H1 (cell line): ENCODE data around the gene DGKI. TPM values are rescaled to one million over a fixed set of nuclear protein-coding genes. Genes with fewer than 3 reads are reported as not detected.

Source experiments
- CTCF ChIA-PET: fragments of 300-600 bp; sonication (Branson Sonifier 250); formaldehyde crosslinking; loops from one replicate; lab custom pipeline; 2021; ENCODE audit not compliant: partially characterized antibody; lab: Charles Lee
- POLR2A ChIA-PET: fragments of 300-600 bp; sonication (Branson Sonifier 250); formaldehyde crosslinking; loops from one replicate; lab custom pipeline; 2021; ENCODE audit warnings: inconsistent platforms; ENCODE audit not compliant: partially characterized antibody; lab: Charles Lee
- DNase-seq, 2 experiments: peaks; one replicate each; pipeline versions ENCODE4 v3.0.0 to v3.0.0-alpha.2; 2010 to 2022; ENCODE audit warnings: low spot score in 2 of 2, low read depth in 1 of 2, mixed read lengths in 1 of 2
- FAIRE-seq: peaks from 2 replicates; lab custom pipeline; 2011; peaks lifted over from hg19 to GRCh38; lab: Jason Lieb, UNC
- H2AFZ ChIP-seq: 2 replicates; pipeline ENCODE4 v1.8.1; 2012; ENCODE audit warnings: low read length, inconsistent platforms
- H2AK5ac ChIP-seq: 2 replicates; pipeline ENCODE4 v1.6.1; 2013; ENCODE audit warnings: low read depth, low read length
- H2BK120ac ChIP-seq: replicated peaks from 2 replicates; pipeline ENCODE3; 2013; ENCODE audit warnings: low read depth, low read length, inconsistent platforms
- H2BK12ac ChIP-seq: 2 replicates; pipeline ENCODE4 v1.6.1; 2013; ENCODE audit warnings: low read depth, low read length
- H2BK15ac ChIP-seq: 2 replicates; pipeline ENCODE4 v1.6.1; 2013; ENCODE audit warnings: low read length
- H2BK20ac ChIP-seq: 2 replicates; pipeline ENCODE4 v1.6.1; 2013; ENCODE audit warnings: low read length
- H2BK5ac ChIP-seq: 2 replicates; pipeline ENCODE4 v1.6.1; 2013; ENCODE audit warnings: low read depth, low read length
- H3K14ac ChIP-seq: 2 replicates; pipeline ENCODE4 v1.6.1; 2013; ENCODE audit warnings: inconsistent platforms; ENCODE audit not compliant: insufficient read length
- H3K18ac ChIP-seq: 2 replicates; pipeline ENCODE4 v1.6.1; 2013; ENCODE audit warnings: low read length; ENCODE audit errors: extremely low read depth
- H3K23ac ChIP-seq: 2 replicates; pipeline ENCODE4 v1.6.1; 2013; ENCODE audit warnings: inconsistent platforms; ENCODE audit not compliant: insufficient read length
- H3K23me2 ChIP-seq: 2 replicates; pipeline ENCODE4 v1.6.1; 2013; ENCODE audit warnings: low read depth, low read length
- H3K27ac ChIP-seq: 2 replicates; pipeline ENCODE4 v1.6.1; 2011; ENCODE audit warnings: low read depth, low read length, inconsistent platforms
- H3K27me3 ChIP-seq, 4 experiments: replicated peaks in 1 of 4; 1 replicate in 1 of 4; 2 replicates in 3 of 4; pipeline versions ENCODE4 v1.6.1 to v1.8.1; 2011 to 2013; ENCODE audit warnings: low read length in 3 of 4, mild to moderate bottlenecking in 3 of 4, inconsistent platforms in 2 of 4, mixed read lengths in 2 of 4, moderate library complexity in 1 of 4; ENCODE audit not compliant: control insufficient read depth in 3 of 4, insufficient read depth in 3 of 4; ENCODE audit errors: extremely low read depth in 1 of 4
- H3K36me3 ChIP-seq, 4 experiments: 2 replicates each; pipeline versions ENCODE4 v1.6.1 to v1.8.1; 2011 to 2013; ENCODE audit warnings: mild to moderate bottlenecking in 4 of 4, low read length in 3 of 4, moderate library complexity in 2 of 4, control low read depth in 1 of 4, inconsistent platforms in 1 of 4; ENCODE audit not compliant: insufficient read depth in 4 of 4, control insufficient read depth in 2 of 4
- H3K4ac ChIP-seq: replicated peaks from 2 replicates; pipeline ENCODE3; 2013; ENCODE audit warnings: low read length, low read depth, mixed read lengths, inconsistent platforms; ENCODE audit not compliant: insufficient read length
- H3K4me1 ChIP-seq, 4 experiments: replicated peaks in 1 of 4; 1 replicate in 1 of 4; 2 replicates in 3 of 4; pipeline versions ENCODE4 v1.6.1 to v1.8.1; 2011 to 2013; ENCODE audit warnings: low read length in 3 of 4, inconsistent platforms in 2 of 4, mixed read lengths in 1 of 4; ENCODE audit not compliant: insufficient read depth in 4 of 4, control insufficient read depth in 3 of 4
- H3K4me2 ChIP-seq, 2 experiments: 2 replicates each; pipeline versions ENCODE4 v1.6.1 to v1.8.1; 2011 to 2013; ENCODE audit warnings: low read depth in 2 of 2, low read length in 2 of 2, control low read depth in 1 of 2, inconsistent platforms in 1 of 2, mild to moderate bottlenecking in 1 of 2; ENCODE audit not compliant: insufficient read depth in 1 of 2
- H3K4me3 ChIP-seq, 4 experiments: fragments of 200-600, 300-600 bp in 1 of 4; sonication (generic), shearing (Covaris generic), sonication (Bioruptor Twin) in 1 of 4; 2 replicates each; pipeline versions ENCODE4 v1.5.1 to v1.8.1; 2011 to 2016; ENCODE audit warnings: low read length in 4 of 4, low read depth in 3 of 4, control low read depth in 2 of 4, inconsistent platforms in 2 of 4, mild to moderate bottlenecking in 2 of 4, mixed read lengths in 1 of 4, moderate library complexity in 1 of 4; ENCODE audit not compliant: insufficient read depth in 2 of 4; ENCODE audit errors: extremely low read depth in 1 of 4
- H3K56ac ChIP-seq: replicated peaks from 2 replicates; pipeline ENCODE3; 2013; ENCODE audit warnings: low read depth, mild to moderate bottlenecking, mixed read lengths, low read length, inconsistent platforms; ENCODE audit not compliant: insufficient read length
- H3K79me1 ChIP-seq: 2 replicates; pipeline ENCODE4 v1.6.1; 2013; ENCODE audit warnings: low read depth, low read length, control low read depth
- H3K79me2 ChIP-seq, 2 experiments: 2 replicates each; pipeline versions ENCODE4 v1.6.1 to v1.8.1; 2012 to 2013; ENCODE audit warnings: low read length in 2 of 2, mild to moderate bottlenecking in 2 of 2, inconsistent platforms in 1 of 2; ENCODE audit not compliant: insufficient read depth in 2 of 2, control insufficient read depth in 1 of 2
- H3K9ac ChIP-seq, 4 experiments: replicated peaks in 1 of 4; 1 replicate in 1 of 4; 2 replicates in 3 of 4; pipeline versions ENCODE4 v1.6.1 to v1.8.1; 2011 to 2013; ENCODE audit warnings: low read depth in 3 of 4, low read length in 3 of 4, control low read depth in 2 of 4, mild to moderate bottlenecking in 2 of 4, moderate library complexity in 2 of 4, inconsistent platforms in 1 of 4; ENCODE audit errors: extremely low read depth in 1 of 4
- H3K9me3 ChIP-seq, 2 experiments: 2 replicates each; pipeline versions ENCODE4 v1.6.1 to v1.8.1; 2012 to 2013; ENCODE audit warnings: mild to moderate bottlenecking in 2 of 2, moderate library complexity in 2 of 2, control low read depth in 1 of 2, inconsistent platforms in 1 of 2, low read depth in 1 of 2, low read length in 1 of 2, mixed read lengths in 1 of 2; ENCODE audit not compliant: insufficient read depth in 2 of 2
- H4K20me1 ChIP-seq, 2 experiments: replicated peaks in 1 of 2; 2 replicates each; pipeline versions ENCODE3 to v1.8.1; 2011 to 2013; ENCODE audit warnings: inconsistent platforms in 2 of 2, low read length in 2 of 2, mild to moderate bottlenecking in 1 of 2; ENCODE audit not compliant: insufficient read depth in 2 of 2, control insufficient read depth in 1 of 2
- H4K5ac ChIP-seq: 2 replicates; pipeline ENCODE4 v1.6.1; 2013; ENCODE audit warnings: low read length, low read depth, mixed read lengths, inconsistent platforms; ENCODE audit not compliant: insufficient read length
- H4K8ac ChIP-seq: 2 replicates; pipeline ENCODE4 v1.8.0; 2013; ENCODE audit warnings: mild to moderate bottlenecking, moderate library complexity, low read length, inconsistent platforms; ENCODE audit not compliant: insufficient read depth; ENCODE audit errors: extremely low read depth
- H4K91ac ChIP-seq: replicated peaks from 2 replicates; pipeline ENCODE3; 2013; ENCODE audit warnings: low read length, mixed read lengths, inconsistent platforms; ENCODE audit not compliant: insufficient read length
- CBX5 ChIP-seq: fragments of 300-800, 300-1000 bp; sonication (generic); IDR thresholded peaks from 2 replicates; pipeline ENCODE4 v1.7.1; 2016; ENCODE audit warnings: antibody characterized with exemption, low read length, low read depth
- CBX8 ChIP-seq: fragments of 300-800, 300-1000 bp; sonication (generic); IDR thresholded peaks from 2 replicates; pipeline ENCODE4 v1.7.1; 2016; ENCODE audit warnings: low read depth, low read length, borderline replicate concordance
- CEBPB ChIP-seq: IDR thresholded peaks from 2 replicates; pipeline ENCODE4 v1.6.1; 2012; ENCODE audit warnings: low read depth, low read length
- CHD1 ChIP-seq: IDR thresholded peaks from 2 replicates; pipeline ENCODE4 v1.6.1; 2012; ENCODE audit warnings: low read depth, low read length, improper control_type of control experiment
- GABPA ChIP-seq: IDR thresholded peaks from 2 replicates; pipeline ENCODE4 v1.6.1; 2011; ENCODE audit warnings: mild to moderate bottlenecking, low read length, moderate library complexity, borderline replicate concordance; ENCODE audit not compliant: insufficient read depth
- JUN ChIP-seq: IDR thresholded peaks from 2 replicates; pipeline ENCODE4 v1.6.1; 2011; ENCODE audit warnings: low read depth, mild to moderate bottlenecking, improper control_type of control experiment, low read length
- NRF1 ChIP-seq: IDR thresholded peaks from 2 replicates; pipeline ENCODE4 v1.6.1; 2011; ENCODE audit warnings: mild to moderate bottlenecking, low read depth, low read length, improper control_type of control experiment
- WGBS, 2 experiments: shearing (Covaris generic) in 1 of 2; methylation state at CpG; one replicate each; pipeline versions ENCODE4 v1.1.6 to v1.1.7; 2013 to 2015; ENCODE audit warnings: low lambda C conversion rate in 2 of 2, mixed read lengths in 2 of 2, inconsistent platforms in 1 of 2, low coverage in 1 of 2, missing lambda C conversion rate in 1 of 2; ENCODE audit not compliant: insufficient replicate concordance in 2 of 2, insufficient coverage in 1 of 2, insufficient read length in 1 of 2; ENCODE audit errors: extremely low coverage in 1 of 2, missing lambda C conversion rate in 1 of 2; 5-methylcytosine and 5-hydroxymethylcytosine counted together
- polyA plus RNA-seq, 7 experiments: library from polyadenylated mRNA; depleted of rRNA in 3 of 7; stranded (reverse) in 5 of 7; unstranded in 2 of 7; fragments of >200 nt in 5 of 7; fragments of 200-250 nt in 2 of 7; gene quantifications; 1 replicate in 5 of 7; 2 replicates in 1 of 7; 4 replicates in 1 of 7; pipeline versions ENCODE4 v1.2.1 to v1.2.3, GENCODE V29; 2011 to 2013; ENCODE audit warnings: missing spikeins in 2 of 7, mixed read lengths in 2 of 7
- total RNA-seq: library from RNA; stranded (reverse); fragmentation: NEBNext Ultra II Directional; extraction: Animal tissue kit (Norgen Biotek cat#: 25700); gene quantifications from 2 replicates; pipeline ENCODE4 v1.2.1, GENCODE V29; 2021
- TF ChIP-seq, protein P1 (sequence below): IDR thresholded peaks from 2 replicates; pipeline ENCODE4 v1.6.1; 2011; ENCODE audit warnings: low read depth, mild to moderate bottlenecking, low read length; ENCODE audit not compliant: insufficient read depth

DGKI gene
- total and polyA plus RNA-seq, 2 of the 8 experiments (the other 6 are each of a cell fraction or from before 2014, with no cell fraction given) = 0.20 to 0.71 TPM

DNA sequence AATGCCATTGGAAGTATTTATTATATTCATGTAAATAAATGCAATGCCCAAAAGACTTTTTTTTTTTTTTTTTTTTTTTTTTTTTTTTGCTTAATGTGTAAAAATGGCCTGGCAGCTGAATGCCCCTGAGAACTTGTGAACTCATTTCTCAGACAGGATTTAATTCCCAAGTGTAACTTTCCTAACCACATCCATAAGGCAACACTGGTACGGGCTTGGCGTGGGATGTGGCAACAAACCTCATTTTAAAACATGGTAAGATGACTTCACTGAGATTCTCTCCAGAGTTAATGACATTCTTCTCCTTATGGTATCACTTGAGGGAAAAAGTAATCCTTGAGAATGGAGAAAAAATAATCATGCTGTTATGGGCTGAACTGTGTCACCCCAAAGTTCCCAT lies 150.4 kb downstream of the DGKI start:
- H2BK15ac ChIP-seq = no peak overlapping the region
- no peaks in the 10 kb centered on the region for H3K36me3 ChIP-seq
- DNase-seq = no peak
- H3K23me2 ChIP-seq = no peaks in the 10 kb centered on the region
- H3K4me2 ChIP-seq = no peak overlapping the region
- no peak overlapping the region for H2BK120ac ChIP-seq
- no peak overlapping the region for H3K9ac ChIP-seq
- no peak overlapping the region for H3K4me3 ChIP-seq
- no peak overlapping the region for H4K91ac ChIP-seq
- no peak overlapping the region for H2BK20ac ChIP-seq
- no peaks in the 10 kb centered on the region for H3K9me3 ChIP-seq
- 89% methylated on average over 2 of the region's 2 CpGs; no CpG with 5 or more reads in 1 of the 2 experiments for WGBS, 2 experiments
- H2AK5ac ChIP-seq = no peak overlapping the region
- H3K27me3 ChIP-seq = no peaks in the 10 kb centered on the region
- no peak overlapping the region for H4K5ac ChIP-seq
- no peak overlapping the region for H3K18ac ChIP-seq
- H3K79me1 ChIP-seq = no peaks in the 10 kb centered on the region
- H4K20me1 ChIP-seq = no peaks in the 10 kb centered on the region
- ChIA-PET CTCF (no interaction called here), POLR2A (no interaction called here)
- H3K56ac ChIP-seq = no peak overlapping the region
- no peak for FAIRE-seq
- H2BK12ac ChIP-seq = no peak overlapping the region
- H3K27ac ChIP-seq = no peak overlapping the region
- H2BK5ac ChIP-seq = no peak overlapping the region
- no peaks in the 10 kb centered on the region for H3K79me2 ChIP-seq
- no peak overlapping the region for H3K23ac ChIP-seq
- no peak overlapping the region for H4K8ac ChIP-seq
- H3K4ac ChIP-seq = no peak overlapping the region
- no peak overlapping the region for H2AFZ ChIP-seq
- H3K14ac ChIP-seq = no peak overlapping the region
- no peaks in the 10 kb centered on the region for H3K4me1 ChIP-seq
- no peak for TF ChIP-seq NRF1
- no peak for TF ChIP-seq CBX8
- no peak for TF ChIP-seq GABPA
- TF ChIP-seq JUN = no peak
- TF ChIP-seq, protein P1, sequence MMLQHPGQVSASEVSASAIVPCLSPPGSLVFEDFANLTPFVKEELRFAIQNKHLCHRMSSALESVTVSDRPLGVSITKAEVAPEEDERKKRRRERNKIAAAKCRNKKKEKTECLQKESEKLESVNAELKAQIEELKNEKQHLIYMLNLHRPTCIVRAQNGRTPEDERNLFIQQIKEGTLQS = no peak
- TF ChIP-seq CBX5 = no peak
- TF ChIP-seq CEBPB = no peak
- TF ChIP-seq CHD1 = no peak
